H1 (cell line): Measurements from ENCODE around the gene SLC2A11. TPM values are rescaled to one million over a fixed set of nuclear protein-coding genes. Genes with fewer than 3 reads are reported as not detected.

Experiments used
- CTCF ChIA-PET: fragments of 300-600 bp; sonication (Branson Sonifier 250); formaldehyde crosslinking; loops from one replicate; lab custom pipeline; 2021; ENCODE audit not compliant: partially characterized antibody; lab: Charles Lee
- POLR2A ChIA-PET: fragments of 300-600 bp; sonication (Branson Sonifier 250); formaldehyde crosslinking; loops from one replicate; lab custom pipeline; 2021; ENCODE audit warnings: inconsistent platforms; ENCODE audit not compliant: partially characterized antibody; lab: Charles Lee
- DNase-seq, 2 experiments: peaks; one replicate each; pipeline versions ENCODE4 v3.0.0 to v3.0.0-alpha.2; 2010 to 2022; ENCODE audit warnings: low spot score in 2 of 2, low read depth in 1 of 2, mixed read lengths in 1 of 2
- FAIRE-seq: peaks from 2 replicates; lab custom pipeline; 2011; peaks lifted over from hg19 to GRCh38; lab: Jason Lieb, UNC
- H2AFZ ChIP-seq: 2 replicates; pipeline ENCODE4 v1.8.1; 2012; ENCODE audit warnings: low read length, inconsistent platforms
- H2AK5ac ChIP-seq: 2 replicates; pipeline ENCODE4 v1.6.1; 2013; ENCODE audit warnings: low read depth, low read length
- H2BK120ac ChIP-seq: replicated peaks from 2 replicates; pipeline ENCODE3; 2013; ENCODE audit warnings: low read depth, low read length, inconsistent platforms
- H2BK12ac ChIP-seq: 2 replicates; pipeline ENCODE4 v1.6.1; 2013; ENCODE audit warnings: low read depth, low read length
- H2BK15ac ChIP-seq: 2 replicates; pipeline ENCODE4 v1.6.1; 2013; ENCODE audit warnings: low read length
- H2BK20ac ChIP-seq: 2 replicates; pipeline ENCODE4 v1.6.1; 2013; ENCODE audit warnings: low read length
- H2BK5ac ChIP-seq: 2 replicates; pipeline ENCODE4 v1.6.1; 2013; ENCODE audit warnings: low read depth, low read length
- H3K14ac ChIP-seq: 2 replicates; pipeline ENCODE4 v1.6.1; 2013; ENCODE audit warnings: inconsistent platforms; ENCODE audit not compliant: insufficient read length
- H3K18ac ChIP-seq: 2 replicates; pipeline ENCODE4 v1.6.1; 2013; ENCODE audit warnings: low read length; ENCODE audit errors: extremely low read depth
- H3K23ac ChIP-seq: 2 replicates; pipeline ENCODE4 v1.6.1; 2013; ENCODE audit warnings: inconsistent platforms; ENCODE audit not compliant: insufficient read length
- H3K23me2 ChIP-seq: 2 replicates; pipeline ENCODE4 v1.6.1; 2013; ENCODE audit warnings: low read depth, low read length
- H3K27ac ChIP-seq: 2 replicates; pipeline ENCODE4 v1.6.1; 2011; ENCODE audit warnings: low read depth, low read length, inconsistent platforms
- H3K27me3 ChIP-seq, 4 experiments: replicated peaks in 1 of 4; 1 replicate in 1 of 4; 2 replicates in 3 of 4; pipeline versions ENCODE4 v1.6.1 to v1.8.1; 2011 to 2013; ENCODE audit warnings: low read length in 3 of 4, mild to moderate bottlenecking in 3 of 4, inconsistent platforms in 2 of 4, mixed read lengths in 2 of 4, moderate library complexity in 1 of 4; ENCODE audit not compliant: control insufficient read depth in 3 of 4, insufficient read depth in 3 of 4; ENCODE audit errors: extremely low read depth in 1 of 4
- H3K36me3 ChIP-seq, 4 experiments: 2 replicates each; pipeline versions ENCODE4 v1.6.1 to v1.8.1; 2011 to 2013; ENCODE audit warnings: mild to moderate bottlenecking in 4 of 4, low read length in 3 of 4, moderate library complexity in 2 of 4, control low read depth in 1 of 4, inconsistent platforms in 1 of 4; ENCODE audit not compliant: insufficient read depth in 4 of 4, control insufficient read depth in 2 of 4
- H3K4ac ChIP-seq: replicated peaks from 2 replicates; pipeline ENCODE3; 2013; ENCODE audit warnings: low read length, low read depth, mixed read lengths, inconsistent platforms; ENCODE audit not compliant: insufficient read length
- H3K4me1 ChIP-seq, 4 experiments: replicated peaks in 1 of 4; 1 replicate in 1 of 4; 2 replicates in 3 of 4; pipeline versions ENCODE4 v1.6.1 to v1.8.1; 2011 to 2013; ENCODE audit warnings: low read length in 3 of 4, inconsistent platforms in 2 of 4, mixed read lengths in 1 of 4; ENCODE audit not compliant: insufficient read depth in 4 of 4, control insufficient read depth in 3 of 4
- H3K4me2 ChIP-seq, 2 experiments: 2 replicates each; pipeline versions ENCODE4 v1.6.1 to v1.8.1; 2011 to 2013; ENCODE audit warnings: low read depth in 2 of 2, low read length in 2 of 2, control low read depth in 1 of 2, inconsistent platforms in 1 of 2, mild to moderate bottlenecking in 1 of 2; ENCODE audit not compliant: insufficient read depth in 1 of 2
- H3K4me3 ChIP-seq, 4 experiments: fragments of 200-600, 300-600 bp in 1 of 4; sonication (generic), shearing (Covaris generic), sonication (Bioruptor Twin) in 1 of 4; 2 replicates each; pipeline versions ENCODE4 v1.5.1 to v1.8.1; 2011 to 2016; ENCODE audit warnings: low read length in 4 of 4, low read depth in 3 of 4, control low read depth in 2 of 4, inconsistent platforms in 2 of 4, mild to moderate bottlenecking in 2 of 4, mixed read lengths in 1 of 4, moderate library complexity in 1 of 4; ENCODE audit not compliant: insufficient read depth in 2 of 4; ENCODE audit errors: extremely low read depth in 1 of 4
- H3K56ac ChIP-seq: replicated peaks from 2 replicates; pipeline ENCODE3; 2013; ENCODE audit warnings: low read depth, mild to moderate bottlenecking, mixed read lengths, low read length, inconsistent platforms; ENCODE audit not compliant: insufficient read length
- H3K79me1 ChIP-seq: 2 replicates; pipeline ENCODE4 v1.6.1; 2013; ENCODE audit warnings: low read depth, low read length, control low read depth
- H3K79me2 ChIP-seq, 2 experiments: 2 replicates each; pipeline versions ENCODE4 v1.6.1 to v1.8.1; 2012 to 2013; ENCODE audit warnings: low read length in 2 of 2, mild to moderate bottlenecking in 2 of 2, inconsistent platforms in 1 of 2; ENCODE audit not compliant: insufficient read depth in 2 of 2, control insufficient read depth in 1 of 2
- H3K9ac ChIP-seq, 4 experiments: replicated peaks in 1 of 4; 1 replicate in 1 of 4; 2 replicates in 3 of 4; pipeline versions ENCODE4 v1.6.1 to v1.8.1; 2011 to 2013; ENCODE audit warnings: low read depth in 3 of 4, low read length in 3 of 4, control low read depth in 2 of 4, mild to moderate bottlenecking in 2 of 4, moderate library complexity in 2 of 4, inconsistent platforms in 1 of 4; ENCODE audit errors: extremely low read depth in 1 of 4
- H3K9me3 ChIP-seq, 2 experiments: 2 replicates each; pipeline versions ENCODE4 v1.6.1 to v1.8.1; 2012 to 2013; ENCODE audit warnings: mild to moderate bottlenecking in 2 of 2, moderate library complexity in 2 of 2, control low read depth in 1 of 2, inconsistent platforms in 1 of 2, low read depth in 1 of 2, low read length in 1 of 2, mixed read lengths in 1 of 2; ENCODE audit not compliant: insufficient read depth in 2 of 2
- H4K20me1 ChIP-seq, 2 experiments: replicated peaks in 1 of 2; 2 replicates each; pipeline versions ENCODE3 to v1.8.1; 2011 to 2013; ENCODE audit warnings: inconsistent platforms in 2 of 2, low read length in 2 of 2, mild to moderate bottlenecking in 1 of 2; ENCODE audit not compliant: insufficient read depth in 2 of 2, control insufficient read depth in 1 of 2
- H4K5ac ChIP-seq: 2 replicates; pipeline ENCODE4 v1.6.1; 2013; ENCODE audit warnings: low read length, low read depth, mixed read lengths, inconsistent platforms; ENCODE audit not compliant: insufficient read length
- H4K8ac ChIP-seq: 2 replicates; pipeline ENCODE4 v1.8.0; 2013; ENCODE audit warnings: mild to moderate bottlenecking, moderate library complexity, low read length, inconsistent platforms; ENCODE audit not compliant: insufficient read depth; ENCODE audit errors: extremely low read depth
- H4K91ac ChIP-seq: replicated peaks from 2 replicates; pipeline ENCODE3; 2013; ENCODE audit warnings: low read length, mixed read lengths, inconsistent platforms; ENCODE audit not compliant: insufficient read length
- CBX5 ChIP-seq: fragments of 300-800, 300-1000 bp; sonication (generic); IDR thresholded peaks from 2 replicates; pipeline ENCODE4 v1.7.1; 2016; ENCODE audit warnings: antibody characterized with exemption, low read length, low read depth
- EP300 ChIP-seq, 2 experiments: IDR thresholded peaks; 1 replicate in 1 of 2; 2 replicates in 1 of 2; pipeline ENCODE4 v1.6.1; 2011 to 2012; ENCODE audit warnings: low read depth in 2 of 2, low read length in 2 of 2, mild to moderate bottlenecking in 2 of 2, borderline replicate concordance in 1 of 2, inconsistent platforms in 1 of 2, moderate library complexity in 1 of 2
- GTF2F1 ChIP-seq: IDR thresholded peaks from 2 replicates; pipeline ENCODE4 v1.6.1; 2012; ENCODE audit warnings: low read depth, low read length, improper control_type of control experiment, borderline replicate concordance
- HDAC6 ChIP-seq: IDR thresholded peaks from one replicate; pipeline ENCODE4 v1.7.1; 2012; ENCODE audit warnings: low read depth, mild to moderate bottlenecking, inconsistent platforms, low read length, moderate library complexity
- MAX ChIP-seq: IDR thresholded peaks from 2 replicates; pipeline ENCODE4 v1.6.1; 2012; ENCODE audit warnings: inconsistent platforms
- RBBP5 ChIP-seq: IDR thresholded peaks from 2 replicates; pipeline ENCODE4 v1.7.1; 2012; ENCODE audit warnings: low read depth, mild to moderate bottlenecking, inconsistent platforms, low read length, moderate library complexity, borderline replicate concordance
- SAP30 ChIP-seq: fragments of 300-600 bp; sonication (generic); IDR thresholded peaks from 2 replicates; pipeline ENCODE4 v1.7.1; 2012; ENCODE audit warnings: low read length, moderate library complexity, mild to moderate bottlenecking, inconsistent platforms; ENCODE audit not compliant: insufficient read depth, insufficient replicate concordance
- SP1 ChIP-seq: IDR thresholded peaks from 2 replicates; pipeline ENCODE4 v1.6.1; 2011; ENCODE audit warnings: low read depth, low read length
- TBP ChIP-seq: IDR thresholded peaks from 2 replicates; pipeline ENCODE4 v1.6.1; 2011; ENCODE audit warnings: low read depth, low read length, improper control_type of control experiment
- TEAD4 ChIP-seq: IDR thresholded peaks from 2 replicates; pipeline ENCODE4 v1.6.1; 2012; ENCODE audit warnings: low read depth, low read length, inconsistent platforms, mixed read lengths
- ZNF274 ChIP-seq: IDR thresholded peaks from 2 replicates; pipeline ENCODE4 v1.7.0; 2012; ENCODE audit warnings: low read length, borderline replicate concordance; ENCODE audit errors: extremely low read depth
- WGBS, 2 experiments: shearing (Covaris generic) in 1 of 2; methylation state at CpG; one replicate each; pipeline versions ENCODE4 v1.1.6 to v1.1.7; 2013 to 2015; ENCODE audit warnings: low lambda C conversion rate in 2 of 2, mixed read lengths in 2 of 2, inconsistent platforms in 1 of 2, low coverage in 1 of 2, missing lambda C conversion rate in 1 of 2; ENCODE audit not compliant: insufficient replicate concordance in 2 of 2, insufficient coverage in 1 of 2, insufficient read length in 1 of 2; ENCODE audit errors: extremely low coverage in 1 of 2, missing lambda C conversion rate in 1 of 2; 5-methylcytosine and 5-hydroxymethylcytosine counted together
- polyA plus RNA-seq, 7 experiments: library from polyadenylated mRNA; depleted of rRNA in 3 of 7; stranded (reverse) in 5 of 7; unstranded in 2 of 7; fragments of >200 nt in 5 of 7; fragments of 200-250 nt in 2 of 7; gene quantifications; 1 replicate in 5 of 7; 2 replicates in 1 of 7; 4 replicates in 1 of 7; pipeline versions ENCODE4 v1.2.1 to v1.2.3, GENCODE V29; 2011 to 2013; ENCODE audit warnings: missing spikeins in 2 of 7, mixed read lengths in 2 of 7
- total RNA-seq: library from RNA; stranded (reverse); fragmentation: NEBNext Ultra II Directional; extraction: Animal tissue kit (Norgen Biotek cat#: 25700); gene quantifications from 2 replicates; pipeline ENCODE4 v1.2.1, GENCODE V29; 2021

SLC2A11 gene
- total and polyA plus RNA-seq, 2 of the 8 experiments (the other 6 are each of a cell fraction or from before 2014, with no cell fraction given) = 10.7 to 12.5 TPM

- CTCF ChIA-PET = interaction anchor here (0.9 to 2.5 kb wide), 3 partner anchors 16 to 58 kb away, joined by 3 to 11 read pairs (median 4); no protein-coding TSS in a partner anchor
- H3K36me3 ChIP-seq = peaks cover 13 to 43% (median 21%) of the 10 kb centered on the region in 4 experiments; a peak in 7 of 8 replicates
- no peak overlapping the region for H3K18ac ChIP-seq
- no peak overlapping the region for H2AK5ac ChIP-seq
- no peak overlapping the region for H3K4ac ChIP-seq
- no peaks in the 10 kb centered on the region; a peak in 1 of 4 replicates for H3K79me2 ChIP-seq
- no peak overlapping the region for H3K23ac ChIP-seq
- no peak overlapping the region for H3K4me2 ChIP-seq
- H3K14ac ChIP-seq = no peak overlapping the region
- no peak overlapping the region for H2BK120ac ChIP-seq
- peaks cover 4% of the 10 kb centered on the region; the same call in 1 of the 2 replicates for H3K79me1 ChIP-seq
- no peak overlapping the region for H3K27ac ChIP-seq
- no peaks in the 10 kb centered on the region for H3K9me3 ChIP-seq
- POLR2A ChIA-PET = interaction anchor here (1.0 to 1.1 kb wide), 2 partner anchors 9 to 15 kb away, joined by 3 read pairs; no protein-coding TSS in a partner anchor
- WGBS, 2 experiments = 92% methylated on average over 10 of the region's 10 CpGs; no CpG with 5 or more reads in 1 of the 2 experiments
- peak overlapping the region; percentile 0; the same call in 1 of the 2 replicates for H2BK5ac ChIP-seq
- no peak overlapping the region for H3K4me3 ChIP-seq
- H4K20me1 ChIP-seq = peaks cover 6 to 19% of the 10 kb centered on the region in 2 experiments
- H2AFZ ChIP-seq = no peak overlapping the region
- no peaks in the 10 kb centered on the region for H3K4me1 ChIP-seq
- no peak overlapping the region for H4K5ac ChIP-seq
- no peak overlapping the region for H2BK12ac ChIP-seq
- no peak overlapping the region for H3K56ac ChIP-seq
- H2BK15ac ChIP-seq = no peak overlapping the region
- H4K91ac ChIP-seq = no peak overlapping the region
- no peaks in the 10 kb centered on the region for H3K23me2 ChIP-seq
- DNase-seq (no peak), FAIRE-seq (no peak)
- H3K9ac ChIP-seq = no peak overlapping the region; a peak in 2 of 7 replicates
- no peak overlapping the region for H4K8ac ChIP-seq
- no peaks in the 10 kb centered on the region; a peak in 1 of 7 replicates for H3K27me3 ChIP-seq
- H2BK20ac ChIP-seq = no peak overlapping the region
- TF ChIP-seq GTF2F1 = no peak
- no peak for TF ChIP-seq SP1
- no peak for TF ChIP-seq SAP30
- TF ChIP-seq CBX5 = no peak
- TF ChIP-seq TEAD4 = no peak
- no peak for TF ChIP-seq ZNF274
- TF ChIP-seq RBBP5 = no peak
- no peak for TF ChIP-seq TBP
- TF ChIP-seq HDAC6 = no peak
- no peak for TF ChIP-seq MAX
- TF ChIP-seq EP300 (IDR thresholded peaks at IDR 0.05; ENCODE audit: borderline replicate concordance in 1 of 2, low read depth in 2 of 2, low read length in 2 of 2) = no peak
These were observed 28.6 kb upstream of the SLC2A11 start for GRCh38 chr22:23828800-23829680.
